ENCODE results near the gene FBXW11.

The FBXW11 gene

GRCh38 chr5:172010278-172010677, 3.8 kb upstream of the FBXW11 start:
- H3K4me3 ChIP-seq (replicated peaks; ENCODE audit: low read depth, low read length), result no peak overlapping the region
- DNase-seq (ENCODE audit: extremely low read depth, insufficient read length), result no peak
- H3K27me3 ChIP-seq (replicated peaks; ENCODE audit: control insufficient read depth, insufficient read depth, low read length), result no peaks in the 10 kb centered on the region
- peak; percentile 3 for TF ChIP-seq CTCF (IDR thresholded peaks at IDR 0.05; ENCODE audit: insufficient read depth, low read length, poor library complexity, severe bottlenecking)
- H3K36me3 ChIP-seq (ENCODE audit: control insufficient read depth, insufficient read depth, low read length), result no peaks in the 10 kb centered on the region

GRCh38 chr5:172009536-172010270, 3.3 kb upstream of the FBXW11 start:
- no peak for DNase-seq (ENCODE audit: extremely low read depth, insufficient read length)
- Histone ChIP-seq H3K36me3 (ENCODE audit: control insufficient read depth, insufficient read depth, low read length) (no peaks in the 10 kb centered on the region), H3K4me3 (replicated peaks; ENCODE audit: low read depth, low read length) (no peak overlapping the region), H3K27me3 (replicated peaks; ENCODE audit: control insufficient read depth, insufficient read depth, low read length) (no peaks in the 10 kb centered on the region)
- TF ChIP-seq CTCF (IDR thresholded peaks at IDR 0.05; ENCODE audit: insufficient read depth, low read length, poor library complexity, severe bottlenecking), result no peak

DNA sequence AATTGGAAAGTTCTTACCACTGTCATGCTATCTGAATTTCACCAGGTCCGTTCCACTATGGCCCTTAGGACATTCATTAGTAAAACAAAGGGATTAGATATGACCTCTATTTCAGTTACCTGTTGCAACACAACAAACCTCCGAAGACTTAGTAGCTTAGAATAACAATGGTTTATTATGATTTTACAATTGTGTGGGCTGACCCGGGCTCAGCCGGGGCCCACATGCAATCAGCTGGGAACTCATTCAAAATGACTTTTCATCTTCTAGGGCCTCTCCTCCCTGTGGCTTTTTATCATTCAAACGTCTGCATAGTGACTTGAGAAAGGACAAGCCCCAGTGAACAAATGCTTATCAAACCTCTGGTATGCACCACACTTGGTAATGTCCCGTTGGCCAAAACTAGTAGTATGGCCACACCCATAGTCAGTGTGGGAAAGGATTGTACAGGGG, 2.3 kb upstream of the FBXW11 start:
- no peak overlapping the region for H3K4me3 ChIP-seq (replicated peaks; ENCODE audit: low read depth, low read length)
- DNase-seq (ENCODE audit: extremely low read depth, insufficient read length), result no peak

DNA sequence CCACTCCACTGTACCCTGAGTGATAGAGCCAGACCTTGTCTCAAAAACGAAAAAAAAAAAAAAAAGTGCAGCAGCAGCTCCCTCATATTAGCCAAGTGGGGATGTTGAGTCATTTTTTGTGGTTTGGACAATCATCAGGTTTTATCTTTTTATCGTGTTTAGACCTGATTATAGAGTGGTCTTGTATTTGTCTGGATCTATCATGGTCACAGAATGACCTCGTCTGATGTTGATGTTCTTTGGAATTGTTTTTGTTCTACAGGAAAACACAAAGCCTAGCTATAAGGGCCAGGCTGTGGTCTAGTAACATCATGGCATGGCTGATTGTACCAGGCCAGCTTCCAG, 1.6 kb upstream of the FBXW11 start:
- Histone ChIP-seq H3K4me3 (replicated peaks; ENCODE audit: low read depth, low read length) (no peak overlapping the region), H3K27me3 (replicated peaks; ENCODE audit: control insufficient read depth, insufficient read depth, low read length) (no peaks in the 10 kb centered on the region), H3K36me3 (ENCODE audit: control insufficient read depth, insufficient read depth, low read length) (no peaks in the 10 kb centered on the region)
- TF ChIP-seq CTCF (IDR thresholded peaks at IDR 0.05; ENCODE audit: insufficient read depth, low read length, poor library complexity, severe bottlenecking), result no peak
- no peak for DNase-seq (ENCODE audit: extremely low read depth, insufficient read length)

More for the DNA sequence above, 2.3 kb upstream of the FBXW11 start:
- Histone ChIP-seq H3K27me3 (replicated peaks; ENCODE audit: control insufficient read depth, insufficient read depth, low read length) (no peaks in the 10 kb centered on the region), H3K36me3 (ENCODE audit: control insufficient read depth, insufficient read depth, low read length) (no peaks in the 10 kb centered on the region)
- TF ChIP-seq CTCF (IDR thresholded peaks at IDR 0.05; ENCODE audit: insufficient read depth, low read length, poor library complexity, severe bottlenecking), result no peak

- no peak for TF ChIP-seq CTCF (IDR thresholded peaks at IDR 0.05; ENCODE audit: insufficient read depth, low read length, poor library complexity, severe bottlenecking)
- DNase-seq (ENCODE audit: extremely low read depth, insufficient read length), result no peak
- peak overlapping the region; percentile 94 for H3K4me3 ChIP-seq (replicated peaks; ENCODE audit: low read depth, low read length)
- H3K36me3 ChIP-seq (ENCODE audit: control insufficient read depth, insufficient read depth, low read length), result no peaks in the 10 kb centered on the region
- no peaks in the 10 kb centered on the region for H3K27me3 ChIP-seq (replicated peaks; ENCODE audit: control insufficient read depth, insufficient read depth, low read length)
These were observed 1.0 kb upstream of the FBXW11 start for GRCh38 chr5:172007175-172008110.

Measured in GM06990 (cell line).